Stimulated activated CD8-positive, alpha-beta memory T cell treated with anti-CD3 and anti-CD28 coated beads, Interleukin-12 subunit alpha, Interleukin-12 subunit beta, amount 100 ng/mL, for 24 hours (primary cell): ENCODE measurements around the gene PTPDC1.

Experiments used
- DNase-seq: peaks from one replicate; pipeline ENCODE4 v3.0.0-alpha.2; 2020; ENCODE audit errors: extremely low read depth

The PTPDC1 gene

GRCh38 chr9:94084314-94084713 lies at the start of gene PTPDC1:
Gene PTPDC1, plus strand, starts transcription at chr9:94084464. Its CDS starts 67 bp downstream, at chr9:94084531.
- DNase-seq = no peak

GRCh38 chr9:94034511-94034910 lies 49.8 kb upstream of the PTPDC1 start:
- no peak for DNase-seq

GRCh38 chr9:94039786-94040185 lies 44.5 kb upstream of the PTPDC1 start:
- DNase-seq = no peak

- no peak for DNase-seq
These were observed 41.5 kb upstream of the PTPDC1 start for GRCh38 chr9:94042516-94043360.

GRCh38 chr9:94054716-94055115 lies 29.5 kb upstream of the PTPDC1 start:
- DNase-seq = no peak

GRCh38 chr9:94056442-94056974 lies 27.8 kb upstream of the PTPDC1 start:
- no peak for DNase-seq

- no peak for DNase-seq
These were observed 26.3 kb upstream of the PTPDC1 start for GRCh38 chr9:94057918-94058317.

GRCh38 chr9:94061864-94062263 lies 22.4 kb upstream of the PTPDC1 start:
- DNase-seq = no peak

GRCh38 chr9:94065535-94065961 lies 18.7 kb upstream of the PTPDC1 start:
- peak; percentile 48 for DNase-seq

- DNase-seq = no peak
These were observed 16.0 kb upstream of the PTPDC1 start for GRCh38 chr9:94068257-94068656.

- DNase-seq = no peak
These were observed 7.7 kb upstream of the PTPDC1 start for GRCh38 chr9:94076557-94076956.

GRCh38 chr9:94078086-94078485 lies 6.2 kb upstream of the PTPDC1 start:
- no peak for DNase-seq

GRCh38 chr9:94079236-94079635 lies 5.0 kb upstream of the PTPDC1 start:
- no peak for DNase-seq

GRCh38 chr9:94080249-94080648 lies 4.0 kb upstream of the PTPDC1 start:
- no peak for DNase-seq

GRCh38 chr9:94081435-94081834 lies 2.8 kb upstream of the PTPDC1 start:
- DNase-seq = no peak

- no peak for DNase-seq
These were observed 2.3 kb upstream of the PTPDC1 start for GRCh38 chr9:94081864-94082463.

GRCh38 chr9:94082553-94082952 lies 1.7 kb upstream of the PTPDC1 start:
- no peak for DNase-seq

- no peak for DNase-seq
These were observed 1.3 kb upstream of the PTPDC1 start for GRCh38 chr9:94082956-94083355.

- no peak for DNase-seq
These were observed 880 bp upstream of the PTPDC1 start for GRCh38 chr9:94083384-94083783.

- DNase-seq = no peak
These were observed 887 bp downstream of the PTPDC1 start for GRCh38 chr9:94085062-94085639.

GRCh38 chr9:94086486-94087345 lies 2.5 kb downstream of the PTPDC1 start:
- no peak for DNase-seq
